Ishikawa (cell line): Measurements from ENCODE around the gene MOB3B.

ENCODE experiments used
- EP300 ChIP-seq: IDR thresholded peaks from 2 replicates; pipeline ENCODE4 v1.6.1; 2012; ENCODE audit warnings: borderline replicate concordance
- FOXM1 ChIP-seq: IDR thresholded peaks from 2 replicates; pipeline ENCODE4 v1.6.1; 2012; ENCODE audit warnings: low read depth, borderline replicate concordance

DNA sequence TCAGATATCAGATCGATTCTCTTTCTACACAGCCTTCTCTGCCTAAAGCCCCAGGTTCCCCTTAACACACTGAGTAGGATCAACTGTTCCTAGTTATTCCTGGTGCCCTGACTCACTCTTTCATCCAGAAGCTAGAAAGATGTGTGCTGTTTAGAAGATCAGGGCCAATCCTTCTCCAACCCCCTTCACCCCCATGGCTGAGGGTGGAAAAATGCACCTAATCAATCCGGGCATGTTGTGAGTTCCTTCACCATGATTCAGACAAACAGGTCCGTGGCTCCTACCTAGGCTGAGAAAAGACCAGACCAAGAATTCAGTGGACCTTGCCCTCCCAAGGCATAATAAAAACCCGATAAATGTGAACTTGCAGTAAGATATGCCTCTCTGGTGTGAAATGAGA, 147.3 kb downstream of the MOB3B start:
- TF ChIP-seq EP300 (no peak), FOXM1 (no peak)
